Measurements from ENCODE around the gene RNF114.

DNA sequence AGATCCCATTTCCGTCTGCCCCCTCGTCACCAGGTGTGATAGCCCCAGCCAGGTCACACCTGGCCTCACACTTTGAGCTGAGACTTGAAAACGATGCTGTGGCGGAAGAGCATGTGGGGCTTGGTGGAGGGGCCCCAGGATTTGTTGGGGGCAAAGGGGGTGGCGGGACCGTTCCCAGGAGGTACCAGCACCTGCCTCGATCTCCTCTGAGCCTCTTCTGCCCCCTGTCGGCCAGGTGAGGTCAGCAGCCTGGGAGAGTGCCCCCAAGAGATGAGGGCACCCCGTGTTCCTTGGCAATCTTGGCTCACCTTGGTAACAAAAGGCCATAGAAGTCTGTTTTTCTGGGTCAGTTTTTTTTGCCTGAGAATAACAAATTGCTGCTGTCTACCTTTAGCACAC is 46.3 kb upstream of the RNF114 start:
- TF ChIP-seq, protein P1, sequence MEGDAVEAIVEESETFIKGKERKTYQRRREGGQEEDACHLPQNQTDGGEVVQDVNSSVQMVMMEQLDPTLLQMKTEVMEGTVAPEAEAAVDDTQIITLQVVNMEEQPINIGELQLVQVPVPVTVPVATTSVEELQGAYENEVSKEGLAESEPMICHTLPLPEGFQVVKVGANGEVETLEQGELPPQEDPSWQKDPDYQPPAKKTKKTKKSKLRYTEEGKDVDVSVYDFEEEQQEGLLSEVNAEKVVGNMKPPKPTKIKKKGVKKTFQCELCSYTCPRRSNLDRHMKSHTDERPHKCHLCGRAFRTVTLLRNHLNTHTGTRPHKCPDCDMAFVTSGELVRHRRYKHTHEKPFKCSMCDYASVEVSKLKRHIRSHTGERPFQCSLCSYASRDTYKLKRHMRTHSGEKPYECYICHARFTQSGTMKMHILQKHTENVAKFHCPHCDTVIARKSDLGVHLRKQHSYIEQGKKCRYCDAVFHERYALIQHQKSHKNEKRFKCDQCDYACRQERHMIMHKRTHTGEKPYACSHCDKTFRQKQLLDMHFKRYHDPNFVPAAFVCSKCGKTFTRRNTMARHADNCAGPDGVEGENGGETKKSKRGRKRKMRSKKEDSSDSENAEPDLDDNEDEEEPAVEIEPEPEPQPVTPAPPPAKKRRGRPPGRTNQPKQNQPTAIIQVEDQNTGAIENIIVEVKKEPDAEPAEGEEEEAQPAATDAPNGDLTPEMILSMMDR (IDR thresholded peaks at IDR 0.05) = peak in 3 of 4 donors; percentile 4 to 30 (median 16)
- no peak for TF ChIP-seq POLR2A (IDR thresholded peaks at IDR 0.05)
